Ishikawa (cell line): ENCODE data around the gene ZNF157.

ENCODE experiments used
- CEBPB ChIP-seq: IDR thresholded peaks from 2 replicates; pipeline ENCODE4 v1.6.1; 2012
- CREB1 ChIP-seq: IDR thresholded peaks from 2 replicates; pipeline ENCODE4 v1.6.1; 2012; ENCODE audit warnings: low read depth
- EGR1 ChIP-seq: IDR thresholded peaks from 2 replicates; pipeline ENCODE4 v1.6.1; 2012
- EP300 ChIP-seq: IDR thresholded peaks from 2 replicates; pipeline ENCODE4 v1.6.1; 2012; ENCODE audit warnings: borderline replicate concordance
- FOXM1 ChIP-seq: IDR thresholded peaks from 2 replicates; pipeline ENCODE4 v1.6.1; 2012; ENCODE audit warnings: low read depth, borderline replicate concordance
- MAX ChIP-seq: IDR thresholded peaks from 2 replicates; pipeline ENCODE4 v1.6.1; 2012
- NFIC ChIP-seq: IDR thresholded peaks from 2 replicates; pipeline ENCODE4 v1.6.1; 2012
- RAD21 ChIP-seq: IDR thresholded peaks from 2 replicates; pipeline ENCODE4 v1.6.1; 2012; ENCODE audit warnings: low read depth
- REST ChIP-seq: IDR thresholded peaks from 2 replicates; pipeline ENCODE4 v1.6.1; 2012; ENCODE audit warnings: low read depth, mild to moderate bottlenecking
- TAF1 ChIP-seq: IDR thresholded peaks from 2 replicates; pipeline ENCODE4 v1.6.1; 2012; ENCODE audit warnings: low read depth, mild to moderate bottlenecking
- TCF12 ChIP-seq: IDR thresholded peaks from 2 replicates; pipeline ENCODE4 v1.6.1; 2012; ENCODE audit warnings: low read depth
- TEAD4 ChIP-seq: IDR thresholded peaks from 2 replicates; pipeline ENCODE4 v1.6.1; 2012
- USF1 ChIP-seq: IDR thresholded peaks from 2 replicates; pipeline ENCODE4 v1.6.1; 2012
- YY1 ChIP-seq: IDR thresholded peaks from 2 replicates; pipeline ENCODE4 v1.6.1; 2012; ENCODE audit warnings: low read depth
- ZBTB7A ChIP-seq: IDR thresholded peaks from 2 replicates; pipeline ENCODE4 v1.6.1; 2012; ENCODE audit warnings: low read depth

ZNF157 gene

GRCh38 chrX:47446431-47446830 is 76.1 kb downstream of the ZNF157 start:
- TF ChIP-seq RAD21 (no peak), TAF1 (no peak), REST (no peak), CREB1 (no peak), ZBTB7A (no peak), TEAD4 (no peak), EGR1 (no peak), EP300 (no peak), MAX (no peak), USF1 (no peak), YY1 (no peak), CEBPB (no peak), NFIC (no peak), TCF12 (no peak), FOXM1 (no peak)

GRCh38 chrX:47446971-47447370 is 76.6 kb downstream of the ZNF157 start:
- TF ChIP-seq NFIC (no peak), TCF12 (no peak), FOXM1 (no peak), USF1 (no peak), EGR1 (no peak), EP300 (no peak), ZBTB7A (no peak), YY1 (no peak), RAD21 (no peak), TAF1 (no peak), CEBPB (no peak), TEAD4 (no peak), REST (no peak), MAX (no peak), CREB1 (no peak)

- TF ChIP-seq YY1 = no peak
- no peak for TF ChIP-seq TAF1
- no peak for TF ChIP-seq EGR1
- TF ChIP-seq EP300 = no peak
- TF ChIP-seq MAX = no peak
- no peak for TF ChIP-seq ZBTB7A
- no peak for TF ChIP-seq CREB1
- TF ChIP-seq RAD21 = no peak
- no peak for TF ChIP-seq USF1
- TF ChIP-seq TCF12 = no peak
- TF ChIP-seq CEBPB = no peak
- TF ChIP-seq NFIC = no peak
- no peak for TF ChIP-seq TEAD4
- no peak for TF ChIP-seq FOXM1
- no peak for TF ChIP-seq REST
These were observed 77.2 kb downstream of the ZNF157 start for GRCh38 chrX:47447607-47448006.
